NCI-H1417 treated with DMSO at 0.1 percent for 48 hours (cell line): ENCODE results near the gene EEF1G.
"Not testable (repeated sequence)": the region's sequence is repeated elsewhere in the genome, so short reads cannot be mapped to it uniquely, and the experiment has no call there.

Experiments
- DNase-seq: peaks from one replicate; lab custom pipeline; 2025; lab: John Stamatoyannopoulos, UW

EEF1G gene

GRCh38 chr11:62575837-62576236, 2.1 kb upstream of the EEF1G start:
- no peak for DNase-seq

GRCh38 chr11:62575156-62575555, 1.5 kb upstream of the EEF1G start:
- DNase-seq = no peak

- DNase-seq = no peak
Measured at GRCh38 chr11:62574363-62575071, 826 bp upstream of the EEF1G start.

DNA sequence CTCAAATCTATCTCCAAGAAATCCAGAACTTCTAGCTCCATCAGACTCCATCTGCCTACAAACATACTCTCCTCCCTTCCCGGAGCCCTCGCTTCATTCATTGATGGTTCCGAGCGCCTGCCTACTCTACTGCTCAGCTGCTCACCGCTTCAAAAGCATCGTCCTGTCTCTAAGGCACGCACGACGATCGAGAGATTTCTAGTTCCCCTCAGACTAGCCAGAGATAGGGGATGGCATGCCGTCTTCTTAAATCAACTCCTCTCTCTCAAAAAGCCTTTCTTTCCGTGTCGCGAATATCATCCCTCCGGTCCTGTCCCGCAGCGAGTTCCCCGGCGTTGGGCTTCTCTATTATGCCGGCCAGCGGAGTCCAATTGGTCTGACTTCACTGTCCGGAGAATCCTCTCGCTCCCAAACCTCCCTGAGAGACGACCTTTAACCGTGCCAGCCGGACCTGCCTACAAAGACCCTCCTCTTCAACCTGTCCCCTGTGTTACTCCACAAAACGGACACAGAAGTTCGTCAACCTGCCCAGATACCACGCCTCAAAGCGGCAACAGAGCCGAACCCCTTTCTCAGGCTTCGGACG, 592 bp downstream of the EEF1G start:
- no peak for DNase-seq

GRCh38 chr11:62572431-62572830, 1.3 kb downstream of the EEF1G start:
- no peak for DNase-seq

DNA sequence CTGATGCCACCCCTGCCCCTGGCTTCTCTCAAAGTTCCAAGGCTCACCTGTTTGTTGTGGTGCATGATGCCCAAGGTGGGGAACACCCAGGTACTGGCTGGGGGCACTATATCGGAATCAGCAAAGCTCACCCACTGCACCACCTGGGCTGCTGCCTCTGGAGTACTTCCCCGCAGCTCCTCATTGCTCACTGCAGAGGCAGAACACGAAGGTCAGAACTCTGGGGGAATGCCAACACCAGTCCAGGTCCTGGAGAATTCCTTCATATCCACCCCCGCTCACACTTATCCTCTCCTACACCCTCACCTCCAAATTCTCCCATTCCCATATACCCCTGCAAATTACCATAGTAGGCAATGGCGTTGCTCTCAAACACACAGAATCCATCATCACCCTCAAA, 2.2 kb downstream of the EEF1G start:
- DNase-seq = not testable (repeated sequence)

DNA sequence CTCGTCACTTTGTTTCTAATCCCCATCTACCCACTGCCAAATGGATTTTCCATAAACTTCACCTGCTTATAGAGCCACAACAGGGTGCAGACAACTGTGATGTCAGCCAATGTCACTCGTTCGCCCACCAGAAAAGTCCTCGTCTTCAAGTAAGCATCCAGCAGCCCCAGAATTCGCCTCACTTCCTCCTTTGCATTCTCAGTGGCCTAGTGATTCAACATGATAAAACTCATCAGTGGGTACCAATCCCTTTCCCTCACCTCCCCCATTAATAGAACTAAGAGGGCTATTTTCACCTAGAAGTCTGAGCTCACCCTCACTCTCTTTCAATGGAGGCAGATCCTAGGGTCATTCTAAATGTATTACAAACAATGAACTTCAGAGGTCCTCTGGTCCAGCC, 2.8 kb downstream of the EEF1G start:
- not testable (repeated sequence) for DNase-seq

- DNase-seq = no peak
Measured at GRCh38 chr11:62569611-62570010, 4.1 kb downstream of the EEF1G start.

- no peak for DNase-seq
Measured at GRCh38 chr11:62567018-62567633, 6.6 kb downstream of the EEF1G start.

GRCh38 chr11:62566247-62566646, 7.4 kb downstream of the EEF1G start:
- no peak for DNase-seq

DNA sequence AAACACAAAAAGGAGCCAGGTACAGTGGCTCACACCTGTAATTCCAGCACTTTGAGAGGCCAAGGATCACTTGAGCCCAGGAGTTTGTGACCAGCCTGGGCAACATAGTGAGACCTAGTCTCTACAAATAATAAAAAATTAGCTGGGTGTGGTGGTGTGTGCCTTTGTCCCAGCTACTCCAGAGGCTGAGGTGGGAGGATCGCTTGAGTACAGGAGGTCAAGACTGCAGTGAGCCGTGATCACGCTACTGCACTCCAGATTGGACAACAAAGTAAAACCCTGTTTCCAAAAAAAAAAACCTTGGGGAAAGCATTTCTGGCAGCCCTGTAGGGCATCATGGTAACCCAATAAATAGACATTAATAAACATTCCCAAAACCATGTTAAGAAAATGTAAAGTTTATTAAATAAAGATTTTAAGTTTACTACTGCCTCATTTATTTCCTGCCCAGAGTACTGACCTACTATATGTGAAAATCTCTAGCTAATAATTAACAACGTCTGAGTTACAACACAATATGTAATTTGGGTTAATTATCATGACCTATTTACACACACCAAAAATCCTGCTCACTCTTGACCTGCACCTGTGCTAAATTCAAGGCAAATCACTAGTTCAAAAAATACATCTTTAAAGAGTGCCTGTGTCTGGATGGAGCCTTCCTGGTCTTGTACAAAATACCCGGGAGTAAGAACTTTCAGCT, 8.4 kb downstream of the EEF1G start:
- no peak for DNase-seq

- not testable (repeated sequence) for DNase-seq
Measured at GRCh38 chr11:62561677-62562230, 11.9 kb downstream of the EEF1G start.

DNA sequence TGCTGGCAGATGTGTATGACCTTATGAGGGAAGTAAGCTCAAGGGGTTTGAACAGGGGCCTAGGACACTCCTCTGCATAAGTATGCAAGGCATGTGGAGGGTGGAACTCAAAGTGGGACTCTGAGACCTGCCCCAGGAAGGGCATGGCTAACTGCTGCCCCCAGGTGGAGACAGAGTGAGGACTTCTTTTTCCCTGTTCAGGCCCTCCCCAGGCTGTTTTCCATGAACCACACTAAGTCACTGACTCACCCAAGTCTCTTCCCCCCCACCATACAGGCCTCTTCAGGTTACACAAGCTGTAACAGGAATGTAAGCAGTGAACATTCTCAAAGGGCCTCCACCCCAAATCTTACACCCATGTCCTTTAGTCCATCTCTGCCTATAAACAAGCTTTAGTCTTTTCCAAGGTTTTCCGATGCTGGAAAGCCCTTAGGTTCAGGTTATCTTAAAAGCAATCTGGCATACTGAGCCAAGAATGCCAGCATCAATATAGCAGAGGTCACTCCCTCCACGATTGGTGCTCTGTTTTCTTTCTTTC, 13.1 kb downstream of the EEF1G start:
- no peak for DNase-seq

DNA sequence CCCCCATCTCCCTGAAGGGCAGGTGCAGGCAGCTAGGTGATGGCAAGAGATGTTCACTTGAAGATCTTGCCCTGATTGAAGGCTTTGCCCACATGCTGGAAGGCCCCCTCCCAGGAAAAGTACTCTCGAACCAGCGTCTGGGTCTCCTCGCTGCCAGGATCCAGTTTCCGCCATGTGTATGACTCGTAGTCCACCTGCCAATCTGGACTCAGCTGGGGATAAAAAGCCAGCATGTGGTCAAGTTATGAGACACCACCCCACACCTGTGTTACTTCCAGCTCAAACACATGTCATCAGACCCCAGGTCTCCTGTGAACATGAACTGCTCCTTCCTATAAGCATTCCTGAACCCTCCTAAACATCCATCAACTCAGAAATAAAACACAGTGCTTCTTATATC, 14.1 kb downstream of the EEF1G start:
- not testable (repeated sequence) for DNase-seq

DNA sequence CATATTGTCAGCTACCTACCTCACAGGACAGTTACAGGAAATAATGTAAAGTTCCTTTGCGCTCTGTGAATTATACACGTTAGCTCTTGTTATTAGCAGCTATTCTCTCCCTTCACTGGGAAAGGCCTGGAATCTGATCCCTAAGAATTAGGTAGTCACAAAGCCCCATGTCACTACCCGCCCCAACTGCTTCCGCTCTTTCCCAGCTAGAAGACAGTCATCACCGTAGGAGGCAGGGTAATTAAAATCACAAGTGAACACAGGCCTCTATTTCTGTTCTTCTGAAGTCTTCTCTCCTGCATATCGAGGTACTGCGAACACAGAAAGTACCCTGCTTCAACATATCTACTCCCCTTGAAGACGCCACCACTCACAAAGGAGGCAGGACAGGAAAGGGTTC, 14.5 kb downstream of the EEF1G start:
- DNase-seq = no peak

- DNase-seq = no peak
Measured at GRCh38 chr11:62558669-62559068, 15.0 kb downstream of the EEF1G start.

GRCh38 chr11:62556875-62557631, 16.6 kb downstream of the EEF1G start:
- DNase-seq = no peak

- DNase-seq = no peak
Measured at GRCh38 chr11:62556108-62556874, 17.4 kb downstream of the EEF1G start.

DNA sequence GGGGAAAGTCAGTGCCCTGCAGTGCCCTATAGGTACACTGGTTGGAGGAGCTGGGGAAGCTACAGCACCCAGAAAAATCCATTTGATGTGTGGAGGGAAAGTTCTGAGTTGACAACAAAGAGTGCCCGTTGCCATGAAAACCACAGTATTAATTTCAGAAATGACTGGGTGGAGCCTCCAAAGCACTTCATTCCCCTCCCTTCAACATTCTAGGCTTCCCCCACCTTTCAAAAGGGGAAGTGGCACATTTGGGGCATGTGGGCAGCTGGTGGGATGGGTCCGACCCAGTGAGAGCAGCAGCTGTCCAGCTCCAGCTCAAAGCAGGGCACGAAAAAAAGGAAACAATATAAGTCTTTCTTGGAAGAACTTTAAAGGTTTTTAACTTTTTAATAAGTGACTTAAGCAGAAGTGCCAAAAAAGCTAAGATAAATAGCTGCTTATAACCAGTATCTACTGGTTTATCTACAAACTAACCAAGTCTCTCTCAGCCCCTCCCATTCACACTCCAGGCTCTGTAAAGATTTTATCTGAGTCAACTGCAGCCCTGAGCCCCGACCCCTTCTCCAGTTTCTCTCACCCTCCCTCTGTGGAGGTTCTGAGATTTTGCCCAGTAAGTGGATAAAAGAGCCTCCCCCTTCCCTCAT, 18.1 kb downstream of the EEF1G start:
- no peak for DNase-seq
